C4-2B (cell line): Measurements from ENCODE around the gene AHCYL2.

Experiments used
- ZFX ChIP-seq: fragments of 450-650 bp; IDR thresholded peaks from 2 replicates; pipeline ENCODE4 v1.6.1; 2017
- TF ChIP-seq, protein P1 (sequence below): fragments of 450-650 bp; conservative IDR thresholded peaks from 2 replicates; pipeline ENCODE4 v1.5.1; 2017; ENCODE audit warnings: mild to moderate bottlenecking

DNA sequence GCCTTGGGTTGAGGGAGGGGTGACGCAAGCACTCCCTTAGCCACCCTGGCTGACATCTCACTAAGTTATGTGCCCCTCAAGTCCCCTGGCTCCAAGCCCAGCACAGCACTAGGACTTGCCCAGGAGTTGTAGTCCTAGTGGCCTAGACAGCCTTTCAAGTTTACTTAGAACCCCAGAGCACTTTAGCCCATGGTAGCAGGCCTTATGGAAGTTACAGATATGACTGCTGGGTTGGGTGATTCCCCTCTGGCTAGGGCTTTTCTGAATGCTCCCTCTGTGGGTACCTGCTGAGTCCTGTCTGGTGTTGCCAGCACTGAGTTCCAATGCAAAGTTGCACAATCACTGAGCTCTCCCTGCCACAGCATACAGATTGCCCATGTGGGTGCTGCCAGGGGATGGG lies 83.2 kb downstream of the AHCYL2 start:
- TF ChIP-seq, protein P1, sequence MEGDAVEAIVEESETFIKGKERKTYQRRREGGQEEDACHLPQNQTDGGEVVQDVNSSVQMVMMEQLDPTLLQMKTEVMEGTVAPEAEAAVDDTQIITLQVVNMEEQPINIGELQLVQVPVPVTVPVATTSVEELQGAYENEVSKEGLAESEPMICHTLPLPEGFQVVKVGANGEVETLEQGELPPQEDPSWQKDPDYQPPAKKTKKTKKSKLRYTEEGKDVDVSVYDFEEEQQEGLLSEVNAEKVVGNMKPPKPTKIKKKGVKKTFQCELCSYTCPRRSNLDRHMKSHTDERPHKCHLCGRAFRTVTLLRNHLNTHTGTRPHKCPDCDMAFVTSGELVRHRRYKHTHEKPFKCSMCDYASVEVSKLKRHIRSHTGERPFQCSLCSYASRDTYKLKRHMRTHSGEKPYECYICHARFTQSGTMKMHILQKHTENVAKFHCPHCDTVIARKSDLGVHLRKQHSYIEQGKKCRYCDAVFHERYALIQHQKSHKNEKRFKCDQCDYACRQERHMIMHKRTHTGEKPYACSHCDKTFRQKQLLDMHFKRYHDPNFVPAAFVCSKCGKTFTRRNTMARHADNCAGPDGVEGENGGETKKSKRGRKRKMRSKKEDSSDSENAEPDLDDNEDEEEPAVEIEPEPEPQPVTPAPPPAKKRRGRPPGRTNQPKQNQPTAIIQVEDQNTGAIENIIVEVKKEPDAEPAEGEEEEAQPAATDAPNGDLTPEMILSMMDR = no peak
- TF ChIP-seq ZFX = no peak
